DOHH2 (cell line): Measurements from ENCODE around the gene TSPO.

ENCODE experiments used
- H3F3A ChIP-seq: fragments of 200-600 bp; sonication (generic), shearing (Covaris generic); 2 replicates; pipeline ENCODE4 v1.6.0; 2016; ENCODE audit warnings: antibody characterized with exemption, mild to moderate bottlenecking; ENCODE audit not compliant: control insufficient read depth, insufficient read depth
- H3K27ac ChIP-seq: fragments of 200-600 bp; sonication (generic); 2 replicates; pipeline ENCODE4 v1.5.1; 2014; ENCODE audit warnings: low read depth, mild to moderate bottlenecking, low read length, moderate library complexity
- H3K27me3 ChIP-seq: fragments of 200-600 bp; sonication (generic); 2 replicates; pipeline ENCODE4 v1.6.1; 2014; ENCODE audit warnings: mild to moderate bottlenecking, low read length, mixed read lengths; ENCODE audit not compliant: control insufficient read depth
- H3K36me3 ChIP-seq: fragments of 200-600 bp; sonication (generic); 2 replicates; pipeline ENCODE4 v1.6.1; 2014; ENCODE audit warnings: mild to moderate bottlenecking, low read length, moderate library complexity, mixed read lengths; ENCODE audit not compliant: control insufficient read depth
- H3K4me1 ChIP-seq: fragments of 200-600 bp; sonication (generic); 2 replicates; pipeline ENCODE4 v1.6.1; 2014; ENCODE audit warnings: mild to moderate bottlenecking, low read length, mixed read lengths; ENCODE audit not compliant: control insufficient read depth
- H3K4me2 ChIP-seq: fragments of 200-600 bp; sonication (generic); 2 replicates; pipeline ENCODE4 v1.6.0; 2014; ENCODE audit warnings: mild to moderate bottlenecking, low read length, moderate library complexity
- H3K4me3 ChIP-seq: fragments of 200-600 bp; sonication (generic); 2 replicates; pipeline ENCODE4 v1.5.1; 2014; ENCODE audit warnings: mild to moderate bottlenecking, low read length, mixed read lengths
- H3K79me2 ChIP-seq: fragments of 200-600 bp; sonication (generic); 2 replicates; pipeline ENCODE4 v1.6.1; 2014; ENCODE audit warnings: mild to moderate bottlenecking, low read length, mixed read lengths; ENCODE audit not compliant: control insufficient read depth
- H3K9me2 ChIP-seq: fragments of 200-600 bp; sonication (generic); replicated peaks from 2 replicates; pipeline ENCODE4 v1.6.1; 2014; ENCODE audit warnings: mild to moderate bottlenecking, low read length, mixed read lengths; ENCODE audit not compliant: control insufficient read depth
- H3K9me3 ChIP-seq: fragments of 200-600 bp; sonication (generic); 2 replicates; pipeline ENCODE4 v1.6.1; 2014; ENCODE audit warnings: antibody characterized with exemption, low read length, mixed read lengths; ENCODE audit not compliant: control insufficient read depth, insufficient read depth
- H4K20me1 ChIP-seq: fragments of 200-600 bp; sonication (generic); 2 replicates; pipeline ENCODE4 v1.6.0; 2014; ENCODE audit warnings: low read depth, mild to moderate bottlenecking, antibody characterized with exemption, low read length, moderate library complexity; ENCODE audit not compliant: control insufficient read depth, insufficient read depth
- CTCF ChIP-seq: fragments of 200-600 bp; sonication (generic); IDR thresholded peaks from one replicate; pipeline ENCODE4 v1.5.1; 2014; ENCODE audit warnings: antibody characterized with exemption, mild to moderate bottlenecking, low read depth, low read length; ENCODE audit not compliant: poor library complexity, severe bottlenecking
- EZH2phosphoT487 ChIP-seq: fragments of 200-600 bp; sonication (generic); IDR thresholded peaks from 2 replicates; pipeline ENCODE4 v1.6.1; 2017; ENCODE audit warnings: borderline replicate concordance, mild to moderate bottlenecking, antibody characterized with exemption, low read length, moderate library complexity, mixed read lengths

The TSPO gene

GRCh38 chr22:43110927-43111623 lies 40.3 kb upstream of the TSPO start:
- Histone ChIP-seq H3K9me2 (no peaks in the 10 kb centered on the region), H3K4me1 (peaks cover 32% of the 10 kb centered on the region), H3K9me3 (no peaks in the 10 kb centered on the region), H3F3A (no peaks in the 10 kb centered on the region), H3K79me2 (no peaks in the 10 kb centered on the region), H4K20me1 (no peaks in the 10 kb centered on the region), H3K27ac (no peak overlapping the region), H3K27me3 (peaks cover 62% of the 10 kb centered on the region), H3K4me2 (peak overlapping the region; percentile 98), H3K36me3 (no peaks in the 10 kb centered on the region), H3K4me3 (peak overlapping the region; percentile 84)
- TF ChIP-seq CTCF (no peak), EZH2phosphoT487 (peak; percentile 84; the same call in 1 of the 2 replicates)

- Histone ChIP-seq H3K4me1 (peaks cover 47% of the 10 kb centered on the region), H3K27me3 (peaks cover 66% of the 10 kb centered on the region), H3K9me3 (no peaks in the 10 kb centered on the region), H3K79me2 (no peaks in the 10 kb centered on the region), H4K20me1 (no peaks in the 10 kb centered on the region), H3F3A (no peaks in the 10 kb centered on the region), H3K4me2 (no peak overlapping the region), H3K9me2 (no peaks in the 10 kb centered on the region), H3K27ac (no peak overlapping the region), H3K36me3 (no peaks in the 10 kb centered on the region), H3K4me3 (no peak overlapping the region)
- no peak for TF ChIP-seq EZH2phosphoT487
Observed at GRCh38 chr22:43113526-43114251, 37.7 kb upstream of the TSPO start.

GRCh38 chr22:43114958-43115357 lies 36.4 kb upstream of the TSPO start:
- no peaks in the 10 kb centered on the region for H3K9me3 ChIP-seq
- no peaks in the 10 kb centered on the region for H3F3A ChIP-seq
- H3K36me3 ChIP-seq, result no peaks in the 10 kb centered on the region
- H3K4me1 ChIP-seq, result peaks cover 57% of the 10 kb centered on the region
- no peak overlapping the region for H3K4me2 ChIP-seq
- H3K27me3 ChIP-seq, result peaks cover 55% of the 10 kb centered on the region
- H4K20me1 ChIP-seq, result no peaks in the 10 kb centered on the region
- TF ChIP-seq CTCF (no peak), EZH2phosphoT487 (no peak)
- no peaks in the 10 kb centered on the region for H3K9me2 ChIP-seq
- no peak overlapping the region for H3K27ac ChIP-seq
- H3K4me3 ChIP-seq, result no peak overlapping the region
- H3K79me2 ChIP-seq, result no peaks in the 10 kb centered on the region

GRCh38 chr22:43116932-43117331 lies 34.4 kb upstream of the TSPO start:
- no peaks in the 10 kb centered on the region for H3F3A ChIP-seq
- H3K36me3 ChIP-seq, result no peaks in the 10 kb centered on the region
- no peaks in the 10 kb centered on the region for H3K9me2 ChIP-seq
- H4K20me1 ChIP-seq, result no peaks in the 10 kb centered on the region
- TF ChIP-seq EZH2phosphoT487, result no peak
- TF ChIP-seq CTCF, result no peak
- no peak overlapping the region for H3K4me2 ChIP-seq
- H3K79me2 ChIP-seq, result no peaks in the 10 kb centered on the region
- peaks cover 41% of the 10 kb centered on the region for H3K4me1 ChIP-seq
- H3K27ac ChIP-seq, result no peak overlapping the region
- H3K9me3 ChIP-seq, result no peaks in the 10 kb centered on the region
- peaks cover 39% of the 10 kb centered on the region for H3K27me3 ChIP-seq
- H3K4me3 ChIP-seq, result no peak overlapping the region
